GM12878 (cell line): Measurements from ENCODE around the gene IGF2R. TPM values are rescaled to one million over a fixed set of nuclear protein-coding genes. Genes with fewer than 3 reads are reported as not detected.
A peak's percentile ranks its signal among the peaks of the same experiment; 100 is the strongest.

Experiments
- ASH2L ChIP-seq: fragments of 300-600, 200-600 bp; sonication (generic); IDR thresholded peaks from 2 replicates; pipeline ENCODE4 v1.6.1; 2017; ENCODE audit warnings: low read depth, mild to moderate bottlenecking, borderline replicate concordance
- BCL3 ChIP-seq: IDR thresholded peaks from 2 replicates; pipeline ENCODE4 v1.6.1; 2011; ENCODE audit warnings: borderline replicate concordance, low read depth, mild to moderate bottlenecking, moderate library complexity, low read length; ENCODE audit not compliant: insufficient read depth, poor library complexity, severe bottlenecking
- EP300 ChIP-seq, 2 experiments: fragments of 150-350 bp in 1 of 2; IDR thresholded peaks; 2 replicates each; pipeline ENCODE4 v1.6.1; 2011 to 2012; ENCODE audit warnings: low read depth in 2 of 2, low read length in 2 of 2, borderline replicate concordance in 1 of 2, improper control_type of control experiment in 1 of 2, inconsistent platforms in 1 of 2; ENCODE audit not compliant: control insufficient read depth in 1 of 2
- IKZF1 ChIP-seq: fragments of 450-650 bp; conservative IDR thresholded peaks from 2 replicates; pipeline ENCODE4 v1.6.1; 2017; ENCODE audit warnings: antibody characterized with exemption, mild to moderate bottlenecking
- MLLT1 ChIP-seq: fragments of 450-650 bp; IDR thresholded peaks from 2 replicates; pipeline ENCODE4 v1.6.1; 2016; ENCODE audit warnings: mild to moderate bottlenecking
- NR2C2 ChIP-seq: IDR thresholded peaks from 2 replicates; pipeline ENCODE4 v1.6.1; 2011; ENCODE audit warnings: borderline replicate concordance, low read depth; ENCODE audit not compliant: control insufficient read depth, insufficient read length
- PKNOX1 ChIP-seq: fragments of 450-650 bp; IDR thresholded peaks from 2 replicates; pipeline ENCODE4 v1.6.1; 2016; ENCODE audit warnings: mild to moderate bottlenecking
- RAD21 ChIP-seq: IDR thresholded peaks from 2 replicates; pipeline ENCODE4 v1.6.1; 2011; ENCODE audit warnings: mild to moderate bottlenecking, low read depth, low read length, moderate library complexity; ENCODE audit not compliant: insufficient read depth
- RELA ChIP-seq: fragments of 450-650 bp; IDR thresholded peaks from 2 replicates; pipeline ENCODE4 v1.8.0; 2014; ENCODE audit warnings: borderline replicate concordance; ENCODE audit not compliant: partially characterized antibody
- RUNX3 ChIP-seq: IDR thresholded peaks from 2 replicates; pipeline ENCODE4 v1.6.1; 2012; ENCODE audit warnings: low read length, inconsistent platforms
- STAT3 ChIP-seq: IDR thresholded peaks from 2 replicates; pipeline ENCODE4 v1.6.1; 2011; ENCODE audit warnings: low read depth, low read length, improper control_type of control experiment
- YY1 ChIP-seq: IDR thresholded peaks from 2 replicates; pipeline ENCODE4 v1.6.1; 2011; ENCODE audit warnings: low read depth, mild to moderate bottlenecking, low read length
- ZBTB33 ChIP-seq: fragments of 450-650 bp; IDR thresholded peaks from 2 replicates; pipeline ENCODE4 v1.6.1; 2017; ENCODE audit warnings: mild to moderate bottlenecking
- ZNF384 ChIP-seq: IDR thresholded peaks from 2 replicates; pipeline ENCODE4 v1.6.1; 2012; ENCODE audit warnings: low read depth, mild to moderate bottlenecking, low read length, improper control_type of control experiment, borderline replicate concordance
- ZNF592 ChIP-seq: fragments of 450-650 bp; IDR thresholded peaks from 2 replicates; pipeline ENCODE4 v1.6.1; 2017; ENCODE audit warnings: mild to moderate bottlenecking, moderate library complexity
- polyA plus RNA-seq, 11 experiments: library from polyadenylated mRNA; depleted of rRNA in 4 of 11; unstranded in 6 of 11; stranded (reverse) in 5 of 11; fragments of >200 nt; fragmentation: Nextera tagmentation in 4 of 11; fragmentation: Illumina TruSeq in 1 of 11; extraction: Ambion mirVana in 4 of 11; extraction: Trizol in 1 of 11; gene quantifications; 1 replicate in 1 of 11; 2 replicates in 10 of 11; pipeline versions ENCODE4 v1.2.1 to v1.2.3, GENCODE V29; 2011 to 2016; ENCODE audit warnings: inconsistent platforms in 2 of 11, missing spikeins in 2 of 11, low read depth in 1 of 11
- total RNA-seq, 4 experiments: library from RNA; depleted of rRNA in 3 of 4; stranded (reverse); fragments of >200 nt in 3 of 4; fragmentation: Illumina TruSeq in 1 of 4; extraction: Trizol in 1 of 4; gene quantifications; 2 replicates each; pipeline versions ENCODE4 v1.2.1 to v1.2.3, GENCODE V29; 2013 to 2021

IGF2R gene
- total and polyA plus RNA-seq, 10 of the 15 experiments (the other 5 are each of a cell fraction or from before 2014, with no cell fraction given) = 1.00 to 40.1 (median 16.8) TPM

GRCh38 chr6:160028487-160029275 is 59.8 kb downstream of the IGF2R start (continued):
- TF ChIP-seq BCL3 (no peak), YY1 (peak; percentile 56), IKZF1 (no peak), RAD21 (0 out of 2 replicates have a peak, but pooled peaks have one; percentile 3), RUNX3 (no peak), ZBTB33 (no peak), NR2C2 (no peak), ZNF592 (no peak), STAT3 (no peak), PKNOX1 (peak; percentile 43; the same call in 1 of the 2 replicates), EP300 (IDR thresholded peaks at IDR 0.05; ENCODE audit: borderline replicate concordance in 1 of 2, control insufficient read depth in 1 of 2, low read depth in 2 of 2, low read length in 2 of 2) (no peak), ZNF384 (peak; percentile 42; the same call in 1 of the 2 replicates), RELA (no peak), MLLT1 (no peak), ASH2L (no peak)
